ENCODE measurements around the gene KCNG2.

Gene KCNG2

DNA sequence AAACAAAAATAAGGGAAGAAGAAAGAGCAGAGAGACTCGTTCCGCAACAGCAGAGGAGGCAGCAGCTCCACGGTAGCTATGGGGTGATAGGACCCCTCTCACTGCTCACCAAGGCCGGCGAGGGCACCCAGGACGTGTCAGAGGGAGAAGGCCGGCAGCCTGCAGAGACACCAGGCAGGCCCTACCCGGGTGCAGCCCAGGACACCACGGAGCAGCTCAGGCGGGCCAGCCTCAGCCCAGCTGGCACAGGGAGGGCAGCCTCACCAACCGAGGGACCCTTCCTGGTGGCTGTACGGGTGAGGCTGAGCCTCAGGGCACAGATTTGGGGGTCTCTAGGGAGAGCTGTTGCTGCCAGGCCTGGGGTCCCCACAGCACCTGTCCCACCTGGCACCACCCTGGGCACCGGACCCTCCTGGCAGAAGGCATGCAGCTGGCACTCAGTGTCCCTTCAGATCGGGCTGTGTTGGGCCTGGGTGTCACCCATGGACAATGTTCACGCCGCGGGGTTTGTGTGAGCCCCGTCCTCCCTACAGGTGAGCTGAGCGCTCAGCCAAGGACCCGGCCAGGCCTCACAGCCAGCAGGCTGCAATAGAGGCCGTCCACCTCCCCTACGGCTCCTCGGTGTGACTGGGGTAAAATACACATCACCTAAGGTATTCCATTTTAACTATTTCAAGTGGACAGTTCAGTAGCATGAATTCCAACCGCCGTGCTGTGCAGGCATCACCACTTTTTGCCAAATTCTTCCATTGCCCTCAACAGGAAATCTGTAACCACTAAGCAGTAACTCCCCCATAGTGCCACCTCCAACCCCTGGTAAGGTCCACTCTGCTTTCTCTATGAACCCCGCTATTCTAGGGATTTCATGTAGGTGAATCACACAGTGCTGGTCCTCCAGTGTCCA, 21.6 kb downstream of the KCNG2 start:
- TF ChIP-seq, protein P1, sequence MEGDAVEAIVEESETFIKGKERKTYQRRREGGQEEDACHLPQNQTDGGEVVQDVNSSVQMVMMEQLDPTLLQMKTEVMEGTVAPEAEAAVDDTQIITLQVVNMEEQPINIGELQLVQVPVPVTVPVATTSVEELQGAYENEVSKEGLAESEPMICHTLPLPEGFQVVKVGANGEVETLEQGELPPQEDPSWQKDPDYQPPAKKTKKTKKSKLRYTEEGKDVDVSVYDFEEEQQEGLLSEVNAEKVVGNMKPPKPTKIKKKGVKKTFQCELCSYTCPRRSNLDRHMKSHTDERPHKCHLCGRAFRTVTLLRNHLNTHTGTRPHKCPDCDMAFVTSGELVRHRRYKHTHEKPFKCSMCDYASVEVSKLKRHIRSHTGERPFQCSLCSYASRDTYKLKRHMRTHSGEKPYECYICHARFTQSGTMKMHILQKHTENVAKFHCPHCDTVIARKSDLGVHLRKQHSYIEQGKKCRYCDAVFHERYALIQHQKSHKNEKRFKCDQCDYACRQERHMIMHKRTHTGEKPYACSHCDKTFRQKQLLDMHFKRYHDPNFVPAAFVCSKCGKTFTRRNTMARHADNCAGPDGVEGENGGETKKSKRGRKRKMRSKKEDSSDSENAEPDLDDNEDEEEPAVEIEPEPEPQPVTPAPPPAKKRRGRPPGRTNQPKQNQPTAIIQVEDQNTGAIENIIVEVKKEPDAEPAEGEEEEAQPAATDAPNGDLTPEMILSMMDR (conservative IDR thresholded peaks at IDR 0.05; ENCODE audit: control insufficient read depth, insufficient read depth, low read depth, low read length) = no peak
- no peak overlapping the region for H3K4me3 ChIP-seq (ENCODE audit: control insufficient read depth, low read depth, low read length)
- no peak for DNase-seq (ENCODE audit: low read depth)

DNA sequence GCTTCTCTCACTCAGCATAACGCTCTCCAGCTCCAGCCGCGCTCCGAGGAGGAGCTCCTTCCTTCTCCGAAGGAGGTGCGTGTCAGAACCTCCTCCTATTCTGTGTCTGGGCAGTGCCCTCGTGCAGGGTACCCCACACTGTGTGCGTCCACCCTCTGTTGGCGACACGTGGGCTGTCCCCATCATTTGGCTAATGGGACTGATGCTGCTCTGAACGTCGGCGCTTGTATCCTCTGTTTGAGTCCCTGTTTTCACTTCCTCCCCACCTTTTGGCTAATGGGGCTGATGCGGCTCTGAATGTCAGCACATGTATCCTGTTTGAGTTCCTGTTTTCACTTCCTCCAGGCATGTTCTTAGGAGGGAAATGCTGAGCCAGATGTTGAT, 22.2 kb downstream of the KCNG2 start:
- DNase-seq (ENCODE audit: low read depth) = no peak
- no peak overlapping the region for H3K4me3 ChIP-seq (ENCODE audit: control insufficient read depth, low read depth, low read length)
- TF ChIP-seq, protein P1 (conservative IDR thresholded peaks at IDR 0.05; ENCODE audit: control insufficient read depth, insufficient read depth, low read depth, low read length) = no peak

DNA sequence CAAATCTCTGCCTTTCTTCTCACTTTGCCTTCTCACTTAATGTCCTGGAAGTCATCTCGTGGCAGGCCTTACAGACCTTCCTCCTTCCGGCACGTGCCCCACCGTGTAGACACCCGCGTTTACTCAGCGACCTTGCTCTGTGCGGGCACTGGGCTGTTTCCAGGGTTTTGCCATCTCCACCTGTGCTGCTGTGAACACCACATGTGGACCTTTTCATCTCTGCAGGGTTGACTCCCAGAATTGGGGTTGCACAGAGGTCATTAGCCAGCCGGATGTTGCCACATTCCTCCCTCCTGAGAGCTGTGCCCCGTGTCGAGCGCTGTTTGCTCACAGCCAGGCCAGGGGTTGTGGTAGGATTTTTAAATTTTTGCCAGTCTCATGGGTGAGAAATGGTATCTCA, 25.4 kb downstream of the KCNG2 start:
- H3K4me3 ChIP-seq (ENCODE audit: control insufficient read depth, low read depth, low read length) = no peak overlapping the region
- TF ChIP-seq, protein P1 (conservative IDR thresholded peaks at IDR 0.05; ENCODE audit: control insufficient read depth, insufficient read depth, low read depth, low read length) = no peak
- DNase-seq (ENCODE audit: low read depth) = no peak

DNA sequence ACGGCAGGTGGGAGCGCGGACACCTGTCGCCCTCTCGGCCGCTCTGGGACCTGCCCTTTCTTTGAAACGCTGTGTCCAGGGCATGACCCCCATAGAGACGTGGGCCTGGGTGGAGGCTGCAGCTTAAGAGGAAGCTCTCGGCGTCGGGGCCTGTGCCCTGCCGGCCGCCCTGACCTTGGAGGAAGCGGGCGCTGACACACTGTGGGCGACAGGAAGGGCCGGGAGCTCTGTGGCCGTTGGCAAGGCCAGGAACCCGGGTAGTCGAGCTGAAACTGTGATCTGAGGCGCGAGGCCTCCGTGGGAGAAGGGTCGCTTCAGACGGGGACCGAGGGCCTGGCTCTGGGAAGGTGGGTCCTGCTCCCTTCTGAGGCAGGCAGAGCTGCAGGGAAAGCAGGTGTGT, 28.2 kb downstream of the KCNG2 start:
- DNase-seq (ENCODE audit: low read depth) = no peak
- TF ChIP-seq, protein P1 (conservative IDR thresholded peaks at IDR 0.05; ENCODE audit: control insufficient read depth, insufficient read depth, low read depth, low read length) = no peak
- no peak overlapping the region for H3K4me3 ChIP-seq (ENCODE audit: control insufficient read depth, low read depth, low read length)

DNA sequence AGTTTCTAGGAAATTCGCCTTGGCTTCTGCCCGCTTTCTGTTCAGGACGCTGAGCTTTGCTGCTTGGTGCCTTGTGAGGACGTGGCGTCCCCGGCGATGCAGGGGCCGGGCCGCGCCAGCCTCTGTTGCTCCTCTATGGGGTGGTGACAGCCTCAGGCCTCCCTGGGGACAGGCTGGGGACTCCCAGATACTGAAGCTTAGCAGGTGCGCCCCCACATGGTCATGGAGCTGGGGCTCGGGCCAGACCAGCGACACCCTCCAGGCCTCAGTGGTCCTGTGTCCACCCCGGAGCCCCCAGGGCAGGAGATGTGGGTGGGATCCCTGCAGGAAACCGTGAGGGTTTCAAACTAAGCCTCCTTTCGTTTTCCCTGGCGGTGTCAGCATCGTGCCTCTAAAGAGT, 29.2 kb downstream of the KCNG2 start:
- H3K4me3 ChIP-seq (ENCODE audit: control insufficient read depth, low read depth, low read length) = no peak overlapping the region
- no peak for DNase-seq (ENCODE audit: low read depth)
- TF ChIP-seq, protein P1 (conservative IDR thresholded peaks at IDR 0.05; ENCODE audit: control insufficient read depth, insufficient read depth, low read depth, low read length) = no peak

DNA sequence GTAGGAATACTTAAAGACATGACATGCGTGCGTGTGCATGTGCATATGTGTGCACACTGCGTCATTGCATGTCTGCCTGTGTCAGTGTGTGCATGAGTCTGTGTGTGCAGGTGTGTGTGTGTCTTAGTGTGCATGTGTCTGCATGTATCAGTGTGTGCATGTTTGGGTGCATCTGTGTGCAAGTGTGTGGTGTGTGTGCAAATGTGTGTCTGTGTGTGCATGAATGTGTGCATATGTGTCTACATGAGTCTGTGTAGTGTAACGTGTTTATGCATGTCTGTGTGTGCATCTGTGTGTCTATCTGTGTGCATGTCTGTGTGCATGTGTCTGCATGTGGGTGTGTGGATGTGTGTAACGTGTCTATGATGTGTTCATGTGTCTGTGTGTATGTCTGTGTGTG, 30.5 kb downstream of the KCNG2 start:
- TF ChIP-seq, protein P1 (conservative IDR thresholded peaks at IDR 0.05; ENCODE audit: control insufficient read depth, insufficient read depth, low read depth, low read length) = no peak
- H3K4me3 ChIP-seq (ENCODE audit: control insufficient read depth, low read depth, low read length) = no peak overlapping the region
- no peak for DNase-seq (ENCODE audit: low read depth)

Data from fibroblast of mammary gland (primary cell).